GM13977 (cell line): Measurements from ENCODE around the gene PRKCA.

Experiments
- DNase-seq: peaks from one replicate; pipeline ENCODE4 v3.0.0; 2012; ENCODE audit warnings: low spot score
- in situ Hi-C: fragments of 300-500 bp; cut with MboI; formaldehyde crosslinking; loops from one replicate; pipeline ENCODE4 v1.12.0; 2022; ENCODE audit warnings: low sequenced_read_pairs, low pct_unique_long_range_greater_than_20kb, mixed read lengths, inconsistent platforms; ENCODE audit not compliant: unreplicated experiment
- TF ChIP-seq, protein P1 (sequence below): IDR thresholded peaks from 2 replicates; pipeline ENCODE4 v1.5.1; 2012; ENCODE audit warnings: mild to moderate bottlenecking, control low read depth; ENCODE audit not compliant: insufficient read depth; ENCODE audit errors: extremely low read depth, missing control alignments

Gene PRKCA

DNA sequence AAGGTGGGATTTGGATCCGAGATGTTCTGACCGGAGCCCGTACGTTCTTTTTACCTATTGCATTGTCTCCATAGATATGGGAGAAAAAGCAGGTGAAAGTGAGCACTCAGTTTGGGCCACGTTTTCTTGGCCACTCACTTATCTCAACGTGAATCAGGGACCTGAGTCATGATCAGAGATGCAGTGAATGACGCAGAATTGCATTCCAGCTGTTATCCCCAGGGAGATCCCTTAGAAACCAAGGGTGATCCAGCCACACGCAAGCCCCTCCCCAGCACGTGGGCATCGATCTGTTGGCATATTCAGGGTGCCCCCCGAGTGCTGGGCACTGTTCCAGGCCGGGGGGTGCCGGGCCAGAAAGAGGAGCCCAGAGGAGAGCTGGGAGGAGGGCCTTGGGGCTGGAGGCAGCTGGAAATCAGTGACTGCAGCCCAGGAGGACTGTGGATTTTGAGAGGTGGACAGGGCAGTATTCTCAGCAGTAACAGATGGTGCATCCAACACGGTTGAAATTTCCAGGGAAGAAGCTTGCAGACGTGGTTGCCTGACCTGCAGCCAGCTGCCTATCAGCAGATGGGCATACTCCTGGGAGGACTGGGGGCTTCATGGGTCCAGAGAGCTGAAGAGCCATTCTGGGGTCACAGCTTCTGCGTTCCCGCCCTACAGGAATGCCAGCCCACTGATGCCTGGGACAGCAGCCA lies 445.3 kb downstream of the PRKCA start:
- TF ChIP-seq, protein P1, sequence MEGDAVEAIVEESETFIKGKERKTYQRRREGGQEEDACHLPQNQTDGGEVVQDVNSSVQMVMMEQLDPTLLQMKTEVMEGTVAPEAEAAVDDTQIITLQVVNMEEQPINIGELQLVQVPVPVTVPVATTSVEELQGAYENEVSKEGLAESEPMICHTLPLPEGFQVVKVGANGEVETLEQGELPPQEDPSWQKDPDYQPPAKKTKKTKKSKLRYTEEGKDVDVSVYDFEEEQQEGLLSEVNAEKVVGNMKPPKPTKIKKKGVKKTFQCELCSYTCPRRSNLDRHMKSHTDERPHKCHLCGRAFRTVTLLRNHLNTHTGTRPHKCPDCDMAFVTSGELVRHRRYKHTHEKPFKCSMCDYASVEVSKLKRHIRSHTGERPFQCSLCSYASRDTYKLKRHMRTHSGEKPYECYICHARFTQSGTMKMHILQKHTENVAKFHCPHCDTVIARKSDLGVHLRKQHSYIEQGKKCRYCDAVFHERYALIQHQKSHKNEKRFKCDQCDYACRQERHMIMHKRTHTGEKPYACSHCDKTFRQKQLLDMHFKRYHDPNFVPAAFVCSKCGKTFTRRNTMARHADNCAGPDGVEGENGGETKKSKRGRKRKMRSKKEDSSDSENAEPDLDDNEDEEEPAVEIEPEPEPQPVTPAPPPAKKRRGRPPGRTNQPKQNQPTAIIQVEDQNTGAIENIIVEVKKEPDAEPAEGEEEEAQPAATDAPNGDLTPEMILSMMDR, result no peak
- DNase-seq, result no peak
- in situ Hi-C loops, result no loop called here

- in situ Hi-C loops, result no loop called here
- DNase-seq, result no peak
- TF ChIP-seq, protein P1, result no peak
These were observed 446.2 kb downstream of the PRKCA start for GRCh38 chr17:66748578-66748977.

- DNase-seq, result no peak
- TF ChIP-seq, protein P1, result no peak
- in situ Hi-C loops, result no loop called here
These were observed 446.9 kb downstream of the PRKCA start for GRCh38 chr17:66749217-66749832.

GRCh38 chr17:66750116-66750515 lies 447.7 kb downstream of the PRKCA start:
- TF ChIP-seq, protein P1, result no peak
- in situ Hi-C loops, result no loop called here

DNA sequence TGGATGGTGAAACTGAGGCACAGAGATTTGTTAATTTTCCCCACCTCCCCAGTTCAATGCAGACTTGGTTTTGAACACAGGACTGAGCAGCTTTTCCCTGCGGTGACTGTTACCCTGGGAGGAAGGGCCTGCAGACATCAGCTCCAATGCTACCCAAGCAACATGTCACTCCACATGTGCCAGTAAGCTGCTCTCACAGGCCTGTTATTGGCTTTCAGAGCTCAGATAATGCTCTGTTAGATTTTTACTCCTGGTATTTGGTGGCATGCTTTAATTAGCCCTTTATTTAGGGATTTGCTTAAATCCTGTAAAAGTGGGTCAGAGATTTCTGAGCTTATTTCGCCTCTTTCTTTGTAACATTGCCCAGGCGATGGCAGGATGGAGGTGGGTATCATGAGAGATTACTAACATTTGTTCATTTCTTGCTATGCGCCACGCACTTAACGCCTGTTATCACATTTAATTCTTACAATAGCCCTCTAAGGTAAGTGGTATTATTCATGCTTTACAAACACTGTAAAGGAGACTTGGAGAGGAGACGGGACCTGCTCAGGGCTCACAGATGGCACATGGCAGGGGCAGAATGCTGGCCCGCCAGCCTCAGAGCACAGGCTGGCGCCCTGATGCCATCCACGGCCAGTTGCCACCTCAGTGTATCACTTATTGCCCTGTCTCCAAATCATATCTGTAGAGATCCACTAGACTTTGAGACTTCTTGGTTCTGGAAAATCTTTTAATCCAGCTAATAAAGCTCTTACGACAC lies 448.5 kb downstream of the PRKCA start:
- TF ChIP-seq, protein P1, result no peak
- DNase-seq, result no peak
- in situ Hi-C loops, result no loop called here

More at GRCh38 chr17:66750116-66750515, 447.7 kb downstream of the PRKCA start:
- no peak for DNase-seq

DNA sequence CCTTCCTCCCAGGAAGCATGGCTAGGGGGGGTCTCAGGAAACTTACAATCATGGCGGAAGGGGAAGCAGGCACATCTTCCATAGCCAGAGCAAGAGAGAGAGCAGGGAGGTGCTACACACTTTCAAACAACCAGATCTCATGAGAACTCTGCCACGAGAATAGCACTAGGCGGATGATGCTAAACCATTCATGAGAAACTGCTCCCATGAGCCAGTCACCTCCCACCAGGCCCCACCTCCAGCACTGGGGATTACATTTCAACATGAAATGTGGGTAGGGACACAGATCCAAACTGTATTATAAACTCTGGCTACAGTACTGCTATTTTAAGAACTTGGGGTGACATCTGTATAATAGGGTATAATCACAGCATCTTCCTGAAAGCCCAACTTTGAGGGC lies 449.4 kb downstream of the PRKCA start:
- in situ Hi-C loops, result no loop called here
- TF ChIP-seq, protein P1, result no peak
- no peak for DNase-seq
